Stomach (tissue), 9 donors: ENCODE data around the gene CYP26B1. TPM values are rescaled to one million over a fixed set of nuclear protein-coding genes. Genes with fewer than 3 reads are reported as not detected.

Experiments used
- DNase-seq, 2 donors: peaks; one replicate each; pipeline versions ENCODE4 v3.0.0 to v3.0.0-alpha.2; 2013 to 2019
- H3K27ac ChIP-seq, 5 donors: fragments of 200-600 bp in 4 of 5; sonication (generic) in 4 of 5; one replicate each; pipeline ENCODE4 v1.5.1; 2013 to 2019; ENCODE audit warnings: mild to moderate bottlenecking in 1 of 5, moderate library complexity in 1 of 5
- H3K27me3 ChIP-seq, 3 donors: fragments of 200-600 bp; sonication (generic); one replicate each; pipeline ENCODE4 v1.5.1; 2017 to 2019; ENCODE audit warnings: mixed run types in 1 of 3
- H3K36me3 ChIP-seq, 4 donors: fragments of 200-600 bp; sonication (generic); 1 replicate in 3 of 4; 2 replicates in 1 of 4; pipeline ENCODE4 v1.5.1; 2016 to 2019
- H3K4me1 ChIP-seq, 4 donors: fragments of 200-600 bp; sonication (generic); one replicate each; pipeline ENCODE4 v1.5.1; 2016 to 2019
- H3K4me3 ChIP-seq, 4 donors: fragments of 200-600 bp; sonication (generic) in 3 of 4; one replicate each; pipeline ENCODE4 v1.5.1; 2016 to 2019; ENCODE audit warnings: mild to moderate bottlenecking in 1 of 4
- H3K9me3 ChIP-seq, 4 donors: fragments of 200-600 bp; sonication (generic); one replicate each; pipeline ENCODE4 v1.5.1; 2016 to 2019
- EP300 ChIP-seq: sonication (generic); formaldehyde crosslinking; IDR thresholded peaks from one replicate; pipeline ENCODE4 v1.6.1; 2017; ENCODE audit warnings: antibody characterized with exemption
- POLR2A ChIP-seq, 4 donors: fragments of 450-650 bp; IDR thresholded peaks; one replicate each; pipeline ENCODE4 v1.6.1; 2016; ENCODE audit warnings: antibody characterized with exemption in 4 of 4, control low read depth in 2 of 4, mild to moderate bottlenecking in 1 of 4, moderate library complexity in 1 of 4
- POLR2AphosphoS5 ChIP-seq, 3 donors: sonication (generic); formaldehyde crosslinking; IDR thresholded peaks; one replicate each; pipeline ENCODE4 v1.6.1; 2016; ENCODE audit warnings: antibody characterized with exemption in 3 of 3
- WGBS, 5 donors: extraction: QIAGEN DNeasy Blood & Tissue Kit in 3 of 5; methylation state at CpG; one replicate each; pipeline versions ENCODE4 v1.1.5 to v1.1.7; 2013 to 2018; 5-methylcytosine and 5-hydroxymethylcytosine counted together
- intact Hi-C: fragments of 100-400 bp; cut with DNase I; formaldehyde crosslinking; loops from one replicate; pipeline ENCODE4 v1.15.1; 2023; ENCODE audit warnings: low total_unique reads
- polyA plus RNA-seq, 3 donors: library from polyadenylated mRNA; stranded (reverse); fragments of 200-250 nt; gene quantifications; one replicate each; pipeline ENCODE4 v1.2.3, GENCODE V29; 2013
- total RNA-seq, 5 donors: library from RNA; depleted of rRNA; stranded (reverse); fragments of >200 nt; gene quantifications; one replicate each; pipeline versions ENCODE4 v1.1.0 to v1.2.3, GENCODE V29; 2014 to 2016
- TF ChIP-seq, protein P1 (sequence below), 7 experiments: fragments of 450-650 bp in 4 of 7; fragments of 200-600 bp in 3 of 7; sonication (generic) in 3 of 7; IDR thresholded peaks; one replicate each; pipeline ENCODE4 v1.5.1; 2016 to 2019; ENCODE audit warnings: antibody characterized with exemption in 7 of 7, control low read depth in 2 of 7, mild to moderate bottlenecking in 1 of 7
- donor health status: healthy with polysubstance abuse.
- donor health status: Bipolar disorder and iron deficiency.
- donor health status: healthy.

Gene CYP26B1
- total and polyA plus RNA-seq, 8 donors, result 0.45 to 2.4 (median 1.1) TPM; not detected in 3

DNA sequence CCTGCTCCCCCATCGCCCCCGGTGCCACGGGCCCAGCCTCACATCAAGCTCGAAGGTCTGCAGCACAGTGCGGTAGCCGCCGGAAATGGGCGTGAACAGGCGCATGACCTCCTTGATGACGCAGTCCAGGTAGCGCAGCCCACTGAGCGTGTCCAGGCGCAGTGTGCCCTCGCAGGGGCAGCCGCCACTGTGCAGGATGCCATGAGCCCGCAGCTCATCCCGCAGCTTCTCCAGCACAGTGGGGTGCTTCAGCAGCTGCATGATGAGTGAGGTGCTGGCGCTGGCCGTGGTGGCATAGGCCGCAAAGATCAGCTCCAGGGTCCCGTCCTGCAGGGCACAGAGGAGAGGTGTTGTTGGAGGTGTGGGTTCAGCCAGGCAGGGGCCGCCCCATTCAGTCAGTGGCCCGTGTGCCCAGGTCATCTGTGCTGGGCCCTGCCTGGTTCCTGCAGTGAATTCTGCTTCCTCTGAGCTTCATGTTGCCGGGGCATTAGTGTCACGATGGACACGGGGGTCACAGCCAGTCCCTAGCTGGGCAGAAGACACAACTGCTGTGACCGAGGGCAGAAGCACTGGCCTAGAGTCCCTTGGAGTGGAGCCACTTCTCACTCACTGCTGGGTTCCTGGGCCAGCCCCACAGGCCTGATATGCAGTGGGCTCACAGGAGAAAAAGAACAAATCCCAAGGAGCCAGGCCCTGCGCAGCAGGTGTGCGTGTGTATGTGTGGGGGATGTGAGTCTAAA is 14.5 kb downstream of the CYP26B1 start:
- Histone ChIP-seq H3K9me3 (no peaks in the 10 kb centered on the region), H3K27me3 (peaks cover 0 to 35% (median 0%) of the 10 kb centered on the region in 3 donors), H3K4me3 (no peak overlapping the region), H3K4me1 (peaks cover 6 to 9% (median 7%) of the 10 kb centered on the region in 4 donors), H3K36me3 (no peaks in the 10 kb centered on the region), H3K27ac (no peak overlapping the region)
- 89 to 96% (median 95%) methylated on average over 10 to 29 of the region's 29 CpGs for WGBS, 5 donors
- intact Hi-C loops, result no loop called here
- no peak for TF ChIP-seq POLR2A (IDR thresholded peaks at IDR 0.05)
- TF ChIP-seq, protein P1, sequence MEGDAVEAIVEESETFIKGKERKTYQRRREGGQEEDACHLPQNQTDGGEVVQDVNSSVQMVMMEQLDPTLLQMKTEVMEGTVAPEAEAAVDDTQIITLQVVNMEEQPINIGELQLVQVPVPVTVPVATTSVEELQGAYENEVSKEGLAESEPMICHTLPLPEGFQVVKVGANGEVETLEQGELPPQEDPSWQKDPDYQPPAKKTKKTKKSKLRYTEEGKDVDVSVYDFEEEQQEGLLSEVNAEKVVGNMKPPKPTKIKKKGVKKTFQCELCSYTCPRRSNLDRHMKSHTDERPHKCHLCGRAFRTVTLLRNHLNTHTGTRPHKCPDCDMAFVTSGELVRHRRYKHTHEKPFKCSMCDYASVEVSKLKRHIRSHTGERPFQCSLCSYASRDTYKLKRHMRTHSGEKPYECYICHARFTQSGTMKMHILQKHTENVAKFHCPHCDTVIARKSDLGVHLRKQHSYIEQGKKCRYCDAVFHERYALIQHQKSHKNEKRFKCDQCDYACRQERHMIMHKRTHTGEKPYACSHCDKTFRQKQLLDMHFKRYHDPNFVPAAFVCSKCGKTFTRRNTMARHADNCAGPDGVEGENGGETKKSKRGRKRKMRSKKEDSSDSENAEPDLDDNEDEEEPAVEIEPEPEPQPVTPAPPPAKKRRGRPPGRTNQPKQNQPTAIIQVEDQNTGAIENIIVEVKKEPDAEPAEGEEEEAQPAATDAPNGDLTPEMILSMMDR (IDR thresholded peaks at IDR 0.05), result no peak
- TF ChIP-seq EP300, result no peak
- no peak for TF ChIP-seq POLR2AphosphoS5 (IDR thresholded peaks at IDR 0.05)
- DNase-seq, result no peak

DNA sequence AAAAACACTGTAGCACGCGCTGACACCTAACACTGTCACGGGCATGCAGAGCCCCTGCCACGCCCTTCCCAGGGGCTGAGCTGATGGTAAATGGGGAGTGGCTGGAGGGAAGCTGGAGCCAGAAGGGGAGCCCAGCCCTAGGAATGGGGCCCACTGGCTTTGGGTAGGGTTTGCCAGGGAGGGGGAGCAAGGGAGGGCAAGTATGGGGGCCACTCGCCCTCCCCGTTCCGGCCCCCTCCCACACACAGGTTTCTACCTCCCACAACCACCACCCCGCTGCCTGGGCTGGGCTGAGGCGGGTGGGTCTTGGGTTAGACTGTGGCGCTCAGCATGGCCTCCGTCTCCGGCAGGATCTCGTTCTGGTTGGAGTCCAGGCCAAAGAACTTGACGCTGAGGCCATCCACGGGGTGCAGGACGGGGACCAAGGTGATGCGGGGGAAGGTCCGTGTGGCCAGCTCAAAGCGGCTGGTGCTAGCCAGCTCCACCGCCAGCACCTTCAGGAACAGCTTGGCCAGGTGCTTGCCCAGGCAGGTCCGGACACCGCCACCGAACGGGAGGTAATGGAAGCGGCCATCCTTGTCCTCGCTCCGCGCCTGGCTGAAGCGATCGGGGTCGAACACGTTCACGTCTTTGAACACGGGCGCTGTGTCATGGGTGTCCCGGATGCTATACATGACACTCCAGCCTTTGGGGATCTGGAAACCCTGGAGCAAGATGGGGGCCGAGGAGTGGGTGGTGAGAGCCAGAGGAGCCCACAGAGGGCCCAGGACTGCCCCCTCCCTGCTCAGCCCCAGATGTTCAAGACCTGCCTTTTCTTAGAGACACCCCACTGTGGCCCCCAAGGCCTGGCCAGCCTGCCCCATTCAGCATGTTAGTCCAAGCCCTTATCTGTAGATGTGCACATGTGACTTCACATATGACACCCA is 15.5 kb downstream of the CYP26B1 start:
- intact Hi-C loops, result no loop called here
- 89 to 92% (median 91%) methylated on average over 31 to 37 of the region's 37 CpGs for WGBS, 5 donors
- no peak overlapping the region for H3K27ac ChIP-seq
- peaks cover 0 to 44% (median 0%) of the 10 kb centered on the region in 3 donors for H3K27me3 ChIP-seq
- no peaks in the 10 kb centered on the region for H3K9me3 ChIP-seq
- H3K4me3 ChIP-seq, result no peak overlapping the region
- no peaks in the 10 kb centered on the region for H3K36me3 ChIP-seq
- DNase-seq, result no peak
- TF ChIP-seq, protein P1 (IDR thresholded peaks at IDR 0.05), result no peak
- no peak for TF ChIP-seq POLR2AphosphoS5 (IDR thresholded peaks at IDR 0.05)
- TF ChIP-seq EP300, result no peak
- TF ChIP-seq POLR2A (IDR thresholded peaks at IDR 0.05), result no peak
- no peaks in the 10 kb centered on the region for H3K4me1 ChIP-seq

DNA sequence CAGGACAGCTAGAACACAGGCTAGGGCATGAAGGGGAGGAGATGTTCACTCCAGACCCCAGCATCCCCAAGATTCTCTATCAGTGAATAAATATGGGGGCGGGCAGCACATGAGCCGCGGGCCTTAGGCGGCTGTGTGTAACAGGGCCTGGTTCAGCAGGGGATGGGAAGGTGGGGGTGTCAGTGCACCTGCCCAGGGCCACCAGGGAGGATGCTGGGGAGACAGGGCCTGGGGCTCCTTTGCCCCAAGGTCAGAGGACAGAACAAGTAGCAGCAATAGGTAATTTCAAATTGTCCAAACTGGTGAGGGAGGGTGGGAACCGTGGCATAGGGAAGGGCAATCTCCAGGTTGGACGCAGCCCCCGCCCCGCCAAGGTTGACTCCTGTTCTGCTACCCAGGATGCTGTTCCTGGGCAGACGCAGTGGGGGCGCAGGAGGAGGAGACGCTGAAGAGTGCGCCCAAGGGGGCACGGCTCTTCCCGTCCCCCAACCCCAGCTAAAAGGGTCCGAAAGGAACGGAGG is 16.2 kb downstream of the CYP26B1 start:
- WGBS, 5 donors, result 85 to 96% (median 90%) methylated on average over 14 to 16 of the region's 16 CpGs
- intact Hi-C loops, result no loop called here
- H3K4me1 ChIP-seq, result no peaks in the 10 kb centered on the region
- peaks cover 0 to 44% (median 3%) of the 10 kb centered on the region in 3 donors for H3K27me3 ChIP-seq
- no peaks in the 10 kb centered on the region for H3K9me3 ChIP-seq
- TF ChIP-seq, protein P1 (IDR thresholded peaks at IDR 0.05), result no peak
- no peak for TF ChIP-seq POLR2A (IDR thresholded peaks at IDR 0.05)
- no peak for TF ChIP-seq POLR2AphosphoS5 (IDR thresholded peaks at IDR 0.05)
- no peak for TF ChIP-seq EP300
- DNase-seq, result no peak
- no peaks in the 10 kb centered on the region for H3K36me3 ChIP-seq
- H3K27ac ChIP-seq, result no peak overlapping the region
- H3K4me3 ChIP-seq, result no peak overlapping the region

DNA sequence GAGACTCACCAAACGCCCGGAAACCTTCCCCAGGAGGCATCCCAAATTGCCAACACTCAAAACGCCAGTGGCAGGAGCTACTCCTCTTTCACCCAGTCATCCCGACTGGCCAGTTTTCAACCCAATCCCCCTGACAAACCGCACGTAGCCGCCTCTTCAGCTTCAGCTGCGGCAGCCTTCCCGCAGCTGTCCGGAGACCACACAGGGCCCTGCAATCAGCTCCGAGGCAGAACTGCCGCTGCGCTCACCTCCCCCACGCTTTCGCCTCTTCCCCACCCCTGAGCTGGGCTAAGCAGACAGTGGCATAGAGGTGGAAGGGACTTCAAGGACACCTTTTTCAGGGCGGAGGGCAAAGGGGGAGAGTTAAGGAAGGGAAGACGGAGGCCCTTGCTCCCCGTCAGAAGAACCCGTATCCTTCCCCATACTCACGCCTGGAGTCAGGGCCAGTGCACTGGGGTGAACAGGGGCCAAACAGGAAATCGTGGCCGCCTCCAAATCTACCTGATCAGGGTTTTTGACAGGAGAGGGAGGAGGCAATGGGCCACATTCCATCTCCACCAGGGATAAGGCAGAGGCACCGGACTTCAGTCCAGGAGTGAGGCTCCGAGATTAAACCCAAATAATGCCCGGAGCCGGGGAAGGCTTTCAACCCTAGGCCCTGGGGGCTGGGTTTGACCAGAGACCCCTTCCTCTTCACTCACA is 16.9 kb downstream of the CYP26B1 start:
- intact Hi-C loops, result no loop called here
- TF ChIP-seq POLR2AphosphoS5 (IDR thresholded peaks at IDR 0.05), result no peak
- H3K9me3 ChIP-seq, result no peaks in the 10 kb centered on the region
- 54 to 61% (median 59%) methylated on average over 23 to 26 of the region's 26 CpGs for WGBS, 5 donors
- H3K4me3 ChIP-seq, result no peak overlapping the region
- H3K27me3 ChIP-seq, result peaks cover 0 to 44% (median 5%) of the 10 kb centered on the region in 3 donors
- DNase-seq, result no peak
- no peaks in the 10 kb centered on the region for H3K36me3 ChIP-seq
- H3K27ac ChIP-seq, result no peak overlapping the region
- H3K4me1 ChIP-seq, result no peaks in the 10 kb centered on the region
